Measurements from ENCODE around the gene LGALS16.
"Not testable (repeated sequence)": the region's sequence is repeated elsewhere in the genome, so short reads cannot be mapped to it uniquely, and the experiment has no call there.

LGALS16 gene

GRCh38 chr19:39655613-39656012, at the start of gene LGALS16:
Gene LGALS16, plus strand, starts transcription at chr19:39655913. Its CDS starts 49 bp downstream, at chr19:39655962.
- DNase-seq (ENCODE audit: low read depth, low spot score) = no peak

- no peak for DNase-seq (ENCODE audit: low read depth, low spot score)
Measured at GRCh38 chr19:39607021-39607420, 48.7 kb upstream of the LGALS16 start.

GRCh38 chr19:39607561-39607960, 48.2 kb upstream of the LGALS16 start:
- no peak for DNase-seq (ENCODE audit: low read depth, low spot score)

- no peak for DNase-seq (ENCODE audit: low read depth, low spot score)
Measured at GRCh38 chr19:39613597-39613996, 42.1 kb upstream of the LGALS16 start.

- DNase-seq (ENCODE audit: low read depth, low spot score) = no peak
Measured at GRCh38 chr19:39617745-39618144, 38.0 kb upstream of the LGALS16 start.

- DNase-seq (ENCODE audit: low read depth, low spot score) = no peak
Measured at GRCh38 chr19:39623946-39624345, 31.8 kb upstream of the LGALS16 start.

- DNase-seq (ENCODE audit: low read depth, low spot score) = not testable (repeated sequence)
Measured at GRCh38 chr19:39627631-39628030, 28.1 kb upstream of the LGALS16 start.

GRCh38 chr19:39631178-39631577, 24.5 kb upstream of the LGALS16 start:
- no peak for DNase-seq (ENCODE audit: low read depth, low spot score)

- DNase-seq (ENCODE audit: low read depth, low spot score) = no peak
Measured at GRCh38 chr19:39631626-39632025, 24.1 kb upstream of the LGALS16 start.

GRCh38 chr19:39637891-39638290, 17.8 kb upstream of the LGALS16 start:
- no peak for DNase-seq (ENCODE audit: low read depth, low spot score)

- DNase-seq (ENCODE audit: low read depth, low spot score) = no peak
Measured at GRCh38 chr19:39641773-39642172, 13.9 kb upstream of the LGALS16 start.

- no peak for DNase-seq (ENCODE audit: low read depth, low spot score)
Measured at GRCh38 chr19:39643591-39643990, 12.1 kb upstream of the LGALS16 start.

- no peak for DNase-seq (ENCODE audit: low read depth, low spot score)
Measured at GRCh38 chr19:39645800-39646411, 9.8 kb upstream of the LGALS16 start.

- DNase-seq (ENCODE audit: low read depth, low spot score) = no peak
Measured at GRCh38 chr19:39647918-39648317, 7.8 kb upstream of the LGALS16 start.

GRCh38 chr19:39659791-39660190, 4.1 kb downstream of the LGALS16 start:
- no peak for DNase-seq (ENCODE audit: low read depth, low spot score)

- no peak for DNase-seq (ENCODE audit: low read depth, low spot score)
Measured at GRCh38 chr19:39660661-39661060, 4.9 kb downstream of the LGALS16 start.

GRCh38 chr19:39661565-39661964, 5.9 kb downstream of the LGALS16 start:
- DNase-seq (ENCODE audit: low read depth, low spot score) = no peak

- DNase-seq (ENCODE audit: low read depth, low spot score) = not testable (repeated sequence)
Measured at GRCh38 chr19:39669860-39670259, 14.1 kb downstream of the LGALS16 start.

- DNase-seq (ENCODE audit: low read depth, low spot score) = no peak
Measured at GRCh38 chr19:39670998-39671397, 15.3 kb downstream of the LGALS16 start.

- DNase-seq (ENCODE audit: low read depth, low spot score) = peak; percentile 38
Measured at GRCh38 chr19:39671739-39672363, 16.1 kb downstream of the LGALS16 start.

GRCh38 chr19:39672473-39672872, 16.8 kb downstream of the LGALS16 start:
- DNase-seq (ENCODE audit: low read depth, low spot score) = no peak

- DNase-seq (ENCODE audit: low read depth, low spot score) = not testable (repeated sequence)
Measured at GRCh38 chr19:39673862-39674261, 18.1 kb downstream of the LGALS16 start.

- DNase-seq (ENCODE audit: low read depth, low spot score) = no peak
Measured at GRCh38 chr19:39676004-39676403, 20.3 kb downstream of the LGALS16 start.

All from activated CD4-positive, CD25-positive, alpha-beta regulatory T cell treated with anti-CD3 and anti-CD28 coated beads, Interleukin-2, amount 50 U/mL, for 16 hours (primary cell).